Smooth muscle cell (in vitro differentiated cells): Measurements from ENCODE around the gene ACAP1. TPM values are rescaled to one million over a fixed set of nuclear protein-coding genes. Genes with fewer than 3 reads are reported as not detected.

Experiments
- DNase-seq: peaks from one replicate; lab custom pipeline; 2025; ENCODE audit not compliant: unreplicated experiment; lab: John Stamatoyannopoulos, UW
- H2AFZ ChIP-seq: fragments of 200-600 bp; sonication (generic); 2 replicates; pipeline ENCODE4 v1.6.0; 2016; ENCODE audit warnings: antibody characterized with exemption, low read depth, mild to moderate bottlenecking
- H3F3A ChIP-seq: fragments of 200-600 bp; sonication (generic); 2 replicates; pipeline ENCODE4 v1.6.0; 2017; ENCODE audit warnings: antibody characterized with exemption, low read depth
- H3K27ac ChIP-seq: fragments of 200-600 bp; sonication (generic); 2 replicates; pipeline ENCODE4 v1.5.1; 2016; ENCODE audit warnings: low read depth, mild to moderate bottlenecking
- H3K27me3 ChIP-seq: fragments of 200-600 bp; sonication (generic); 2 replicates; pipeline ENCODE4 v1.6.1; 2016; ENCODE audit warnings: low read depth, mild to moderate bottlenecking
- H3K36me3 ChIP-seq: fragments of 200-600 bp; sonication (generic); 2 replicates; pipeline ENCODE4 v1.5.1; 2016; ENCODE audit warnings: low read depth
- H3K4me1 ChIP-seq: fragments of 200-600 bp; sonication (generic); 2 replicates; pipeline ENCODE4 v1.5.1; 2016; ENCODE audit warnings: low read depth
- H3K4me2 ChIP-seq: fragments of 200-600 bp; sonication (generic); 2 replicates; pipeline ENCODE4 v1.6.0; 2016; ENCODE audit warnings: mild to moderate bottlenecking
- H3K4me3 ChIP-seq: fragments of 200-600 bp; sonication (generic); 2 replicates; pipeline ENCODE4 v1.5.1; 2016; ENCODE audit warnings: mild to moderate bottlenecking
- H3K79me2 ChIP-seq: fragments of 200-600 bp; sonication (generic); 2 replicates; pipeline ENCODE4 v1.6.0; 2016; ENCODE audit warnings: low read depth, mild to moderate bottlenecking
- H3K9ac ChIP-seq: fragments of 200-600 bp; sonication (generic); 2 replicates; pipeline ENCODE4 v1.6.0; 2016; ENCODE audit warnings: low read depth
- H3K9me3 ChIP-seq: fragments of 200-600 bp; sonication (generic); replicated peaks from 2 replicates; pipeline ENCODE4 v1.5.1; 2016; ENCODE audit warnings: low read depth
- H4K20me1 ChIP-seq: fragments of 200-600 bp; sonication (generic); 2 replicates; pipeline ENCODE4 v1.6.0; 2016; ENCODE audit warnings: low read depth
- WGBS: methylation state at CpG from one replicate; pipeline ENCODE4 v1.1.7; 2016; ENCODE audit warnings: low lambda C conversion rate; 5-methylcytosine and 5-hydroxymethylcytosine counted together
- polyA plus RNA-seq: library from polyadenylated mRNA; unstranded; fragments of >200 nt; fragmentation: Nextera tagmentation; extraction: Ambion mirVana; gene quantifications from 2 replicates; pipeline ENCODE4 v1.2.1, GENCODE V29; 2016
- total RNA-seq: library from RNA; depleted of rRNA; stranded (reverse); fragments of >200 nt; gene quantifications from 2 replicates; pipeline ENCODE4 v1.2.3, GENCODE V29; 2014
- TF ChIP-seq, protein P1 (sequence below): fragments of 200-600 bp; sonication (generic); IDR thresholded peaks from 2 replicates; pipeline ENCODE4 v1.5.1; 2017; ENCODE audit warnings: borderline replicate concordance, mild to moderate bottlenecking, antibody characterized with exemption; ENCODE audit not compliant: insufficient read depth, poor library complexity, severe bottlenecking

The ACAP1 gene
- total and polyA plus RNA-seq, 2 experiments from 2014 or later, result 15.2 to 31.6 TPM

DNA sequence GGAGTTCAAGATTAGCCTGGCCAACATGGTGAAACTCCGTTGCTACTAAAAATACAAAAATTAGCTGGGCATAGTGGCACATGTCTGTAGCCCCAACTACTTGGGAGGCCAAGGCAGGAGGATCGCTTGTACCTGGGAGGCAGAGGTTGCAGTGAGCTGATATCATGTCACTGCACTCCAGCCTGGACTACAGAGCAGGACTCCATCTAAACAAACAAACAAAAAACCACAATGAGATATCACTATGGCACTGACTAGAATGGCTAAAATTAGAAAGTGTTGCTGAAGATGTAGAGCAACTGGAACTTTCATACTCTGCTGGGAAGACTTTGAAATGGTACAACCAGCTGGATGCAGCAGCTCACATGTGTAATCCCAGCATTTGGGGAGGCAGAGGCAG lies 38.0 kb downstream of the ACAP1 start:
- no peak overlapping the region for H2AFZ ChIP-seq
- H3K4me1 ChIP-seq, result no peaks in the 10 kb centered on the region
- H3K4me3 ChIP-seq, result no peak overlapping the region
- DNase-seq, result no peak
- H3K4me2 ChIP-seq, result no peak overlapping the region
- H3K36me3 ChIP-seq, result no peaks in the 10 kb centered on the region
- TF ChIP-seq, protein P1, sequence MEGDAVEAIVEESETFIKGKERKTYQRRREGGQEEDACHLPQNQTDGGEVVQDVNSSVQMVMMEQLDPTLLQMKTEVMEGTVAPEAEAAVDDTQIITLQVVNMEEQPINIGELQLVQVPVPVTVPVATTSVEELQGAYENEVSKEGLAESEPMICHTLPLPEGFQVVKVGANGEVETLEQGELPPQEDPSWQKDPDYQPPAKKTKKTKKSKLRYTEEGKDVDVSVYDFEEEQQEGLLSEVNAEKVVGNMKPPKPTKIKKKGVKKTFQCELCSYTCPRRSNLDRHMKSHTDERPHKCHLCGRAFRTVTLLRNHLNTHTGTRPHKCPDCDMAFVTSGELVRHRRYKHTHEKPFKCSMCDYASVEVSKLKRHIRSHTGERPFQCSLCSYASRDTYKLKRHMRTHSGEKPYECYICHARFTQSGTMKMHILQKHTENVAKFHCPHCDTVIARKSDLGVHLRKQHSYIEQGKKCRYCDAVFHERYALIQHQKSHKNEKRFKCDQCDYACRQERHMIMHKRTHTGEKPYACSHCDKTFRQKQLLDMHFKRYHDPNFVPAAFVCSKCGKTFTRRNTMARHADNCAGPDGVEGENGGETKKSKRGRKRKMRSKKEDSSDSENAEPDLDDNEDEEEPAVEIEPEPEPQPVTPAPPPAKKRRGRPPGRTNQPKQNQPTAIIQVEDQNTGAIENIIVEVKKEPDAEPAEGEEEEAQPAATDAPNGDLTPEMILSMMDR, result no peak
- no peaks in the 10 kb centered on the region for H3K9me3 ChIP-seq
- 98% methylated on average over 2 of the region's 2 CpGs for WGBS
- no peak overlapping the region for H3K27ac ChIP-seq
- H3K27me3 ChIP-seq, result no peaks in the 10 kb centered on the region
- no peaks in the 10 kb centered on the region for H3F3A ChIP-seq
- H3K79me2 ChIP-seq, result no peaks in the 10 kb centered on the region
- no peaks in the 10 kb centered on the region for H4K20me1 ChIP-seq
- H3K9ac ChIP-seq, result no peak overlapping the region

DNA sequence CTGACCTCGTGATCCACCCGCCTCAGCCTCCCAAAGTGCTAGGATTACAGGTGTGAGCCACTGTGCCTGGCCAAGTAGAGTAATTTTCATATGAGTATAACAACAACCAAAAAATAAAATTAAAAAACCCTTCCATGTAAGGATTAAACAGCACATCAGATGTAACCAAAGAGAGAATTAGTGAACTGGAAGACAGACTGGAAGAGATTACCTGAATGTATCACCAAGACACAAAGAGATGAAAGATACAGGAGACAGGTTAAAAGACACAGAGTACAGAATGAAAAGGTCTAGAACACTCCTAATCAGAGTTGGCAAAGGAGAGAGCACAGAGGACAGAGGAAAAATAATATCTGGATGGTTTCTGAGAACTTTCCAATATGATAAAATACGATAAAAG lies 42.8 kb downstream of the ACAP1 start:
- no peaks in the 10 kb centered on the region for H3K9me3 ChIP-seq
- H3K27ac ChIP-seq, result no peak overlapping the region
- no peaks in the 10 kb centered on the region for H3F3A ChIP-seq
- no peak overlapping the region for H2AFZ ChIP-seq
- no peak overlapping the region for H3K9ac ChIP-seq
- H3K79me2 ChIP-seq, result no peaks in the 10 kb centered on the region
- H3K4me1 ChIP-seq, result peaks cover 16% of the 10 kb centered on the region
- 98% methylated on average over 3 of the region's 3 CpGs for WGBS
- peaks cover 22% of the 10 kb centered on the region for H3K27me3 ChIP-seq
- no peaks in the 10 kb centered on the region for H3K36me3 ChIP-seq
- TF ChIP-seq, protein P1, result no peak
- no peak overlapping the region for H3K4me2 ChIP-seq
- DNase-seq, result no peak
- no peaks in the 10 kb centered on the region for H4K20me1 ChIP-seq
- H3K4me3 ChIP-seq, result no peak overlapping the region

DNA sequence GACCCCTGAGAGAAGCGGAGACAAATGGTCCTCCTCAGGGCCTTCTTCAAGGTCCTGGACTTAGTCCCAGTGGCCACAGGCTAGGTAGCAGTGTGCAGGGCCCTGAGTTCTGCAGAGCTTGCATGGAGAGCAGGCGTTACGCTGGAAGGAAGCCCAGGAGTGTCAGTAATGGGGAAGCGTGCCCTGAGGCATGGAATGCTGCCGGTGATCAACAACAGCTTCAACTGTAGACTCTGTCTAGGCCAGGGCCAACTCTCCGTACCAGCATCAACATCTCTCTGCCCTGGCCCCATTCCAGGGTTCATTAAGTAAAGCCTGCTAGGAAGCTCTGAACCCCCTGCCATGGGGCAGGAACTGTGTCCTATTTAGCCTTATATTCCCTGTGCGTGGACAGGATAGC lies 44.0 kb downstream of the ACAP1 start:
- TF ChIP-seq, protein P1, result no peak
- peaks cover 22% of the 10 kb centered on the region for H3K27me3 ChIP-seq
- no peaks in the 10 kb centered on the region for H3F3A ChIP-seq
- no peaks in the 10 kb centered on the region for H3K9me3 ChIP-seq
- no peaks in the 10 kb centered on the region for H3K36me3 ChIP-seq
- peaks cover 19% of the 10 kb centered on the region for H3K4me1 ChIP-seq
- H3K4me3 ChIP-seq, result peak overlapping the region; percentile 65
- H4K20me1 ChIP-seq, result no peaks in the 10 kb centered on the region
- H3K27ac ChIP-seq, result no peak overlapping the region
- H3K9ac ChIP-seq, result peak overlapping the region; percentile 62
- H3K79me2 ChIP-seq, result no peaks in the 10 kb centered on the region
- no peak for DNase-seq
- H3K4me2 ChIP-seq, result peak overlapping the region; percentile 95
- WGBS, result 50% methylated on average over 7 of the region's 7 CpGs
- H2AFZ ChIP-seq, result peak overlapping the region; percentile 51

DNA sequence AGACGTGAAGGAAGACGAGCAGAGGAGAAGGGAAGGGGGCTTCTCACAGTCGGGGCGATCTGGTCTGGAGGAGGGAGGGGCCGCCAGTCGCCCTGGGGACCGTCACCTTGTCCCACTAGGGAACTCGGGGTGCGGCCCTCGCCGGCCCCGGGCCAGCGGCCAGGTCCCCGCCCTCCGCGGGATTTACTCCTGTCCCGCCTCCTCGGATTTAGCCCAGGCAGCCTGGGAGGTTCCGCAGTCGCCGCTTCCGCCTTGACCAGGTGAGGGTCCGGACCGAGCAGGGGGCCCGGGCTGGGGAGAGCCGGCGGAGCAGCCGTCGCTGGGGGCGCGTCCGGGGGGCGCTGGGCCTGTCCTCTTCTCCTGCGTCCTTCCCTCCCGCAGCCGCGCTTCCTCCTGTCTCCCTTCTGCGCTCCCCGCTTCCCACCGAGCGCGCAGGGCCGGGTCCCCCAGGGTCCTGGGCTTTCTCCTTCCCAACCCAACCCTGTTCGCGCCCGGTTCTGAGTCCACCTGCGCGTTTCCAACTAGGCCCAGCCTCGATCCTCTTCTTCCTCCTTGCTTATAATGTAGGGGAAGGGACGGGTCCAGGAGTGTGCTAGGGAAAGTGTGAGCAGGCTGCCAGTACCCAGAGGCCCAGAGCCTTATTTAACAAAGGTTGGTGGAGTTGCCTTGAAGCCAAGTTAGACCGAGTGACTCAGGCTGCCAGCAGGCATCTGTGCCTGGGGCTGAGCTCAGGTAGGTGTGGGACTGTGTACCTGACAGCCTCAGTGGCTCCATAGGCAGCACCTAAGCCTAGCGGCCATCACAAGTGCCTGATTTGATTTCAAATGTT lies 44.7 kb downstream of the ACAP1 start, which contains the start of gene TNK1:
TSS of gene TNK1 (plus strand) at position 235 of the 829 bp plus-strand sequence. CDS start 1,838 bp downstream, outside the sequence.
- peak within 1 kb of the TSS; percentile 95 for H3K4me2 ChIP-seq
- DNase-seq, result no peak

More for the DNA sequence above, 44.7 kb downstream of the ACAP1 start, which contains the start of gene TNK1:
- Histone ChIP-seq H3K9me3 (no peaks in the 10 kb centered on the region), H3K27ac (no peak within 1 kb of the TSS), H3K9ac (peak within 1 kb of the TSS; percentile 62), H3K27me3 (peaks cover 22% of the 10 kb centered on the region), H3K4me3 (peak within 1 kb of the TSS; percentile 65), H4K20me1 (no peaks in the 10 kb centered on the region), H3F3A (peaks cover 6% of the 10 kb centered on the region), H3K79me2 (no peaks in the 10 kb centered on the region), H3K36me3 (no peaks in the 10 kb centered on the region), H3K4me1 (peaks cover 19% of the 10 kb centered on the region), H2AFZ (peak within 1 kb of the TSS; percentile 51)
- TF ChIP-seq, protein P1, result no peak
- 8% methylated on average over 30 of the region's 52 CpGs for WGBS
